NT2/D1 (cell line): Measurements from ENCODE around the gene CTBP1.

Experiments used
- YY1 ChIP-seq: IDR thresholded peaks from 2 replicates; pipeline ENCODE4 v1.6.1; 2011; ENCODE audit not compliant: insufficient read length, insufficient read depth
- ZNF274 ChIP-seq: IDR thresholded peaks from 2 replicates; pipeline ENCODE4 v1.6.1; 2011; ENCODE audit warnings: mild to moderate bottlenecking, low read depth, low read length

GRCh38 chr4:1297023-1297395 is 48.1 kb upstream of the CTBP1 start:
- no peak for TF ChIP-seq YY1
- no peak for TF ChIP-seq ZNF274
